K562 (cell line): ENCODE measurements around the gene NEK1. TPM values are rescaled to one million over a fixed set of nuclear protein-coding genes. Genes with fewer than 3 reads are reported as not detected.

Source experiments
- ATAC-seq: fragments of 200-7000 bp; cut with Tn5 transposase; 3 replicates; pipeline ENCODE4 v1.9.1; 2020; ENCODE audit warnings: moderate library complexity
- BruUV-seq: library from RNA; stranded (reverse); fragments of 400-500 nt; replicated peaks from 2 replicates; lab custom pipeline; 2021; lab: Mats Ljungman, UMichigan
- CTCF ChIA-PET: fragments of 300-600 bp; formaldehyde crosslinking; extraction: SDS; loops from one replicate; lab custom pipeline; 2021; ENCODE audit warnings: low intra/inter-chr PET ratio; lab: Yijun Ruan, JAX
- POLR2A ChIA-PET: fragments of 300-600, 350-650 bp; sonication (Branson Sonifier 250); formaldehyde crosslinking; extraction: SDS; loops from one replicate; lab custom pipeline; 2021; ENCODE audit warnings: antibody characterized with exemption, inconsistent platforms; lab: Yijun Ruan, JAX
- DNase-seq, 4 experiments: peaks; one replicate each; pipeline versions ENCODE4 v3.0.0 to v3.0.0-alpha.2; 2011 to 2018; ENCODE audit warnings: low spot score in 3 of 4, mixed read lengths in 3 of 4; ENCODE audit errors: extremely low read depth in 1 of 4
- FAIRE-seq: peaks from 2 replicates; lab custom pipeline; 2011; peaks lifted over from hg19 to GRCh38; lab: Jason Lieb, UNC
- H2AFZ ChIP-seq: 2 replicates; pipeline ENCODE4 v1.6.0; 2011; ENCODE audit warnings: low read depth, low read length, control low read depth, inconsistent platforms
- H3K27ac ChIP-seq: fragments of 200-600 bp; 3 replicates; pipeline ENCODE4 v1.8.0; 2011; ENCODE audit warnings: low read depth, mild to moderate bottlenecking, control low read depth, inconsistent platforms, low read length, moderate library complexity, mixed read lengths; ENCODE audit errors: extremely low read depth
- H3K27me3 ChIP-seq, 2 experiments: fragments of 300-600 bp in 1 of 2; 2 replicates in 1 of 2; 3 replicates in 1 of 2; pipeline versions ENCODE4 v1.6.0 to v1.8.0; 2011; ENCODE audit warnings: inconsistent platforms in 2 of 2, low read length in 2 of 2, mild to moderate bottlenecking in 1 of 2, mixed read lengths in 1 of 2, moderate library complexity in 1 of 2; ENCODE audit not compliant: control insufficient read depth in 2 of 2, insufficient read depth in 2 of 2
- H3K36me3 ChIP-seq: fragments of 300-600 bp; 3 replicates; pipeline ENCODE4 v1.8.0; 2011; ENCODE audit warnings: mild to moderate bottlenecking, low read length, inconsistent platforms; ENCODE audit not compliant: control insufficient read depth, insufficient read depth
- H3K4me1 ChIP-seq, 2 experiments: fragments of 200-600 bp in 1 of 2; replicated peaks in 1 of 2; 2 replicates in 1 of 2; 3 replicates in 1 of 2; pipeline versions ENCODE4 v1.5.1 to v1.8.0; 2011; ENCODE audit warnings: inconsistent platforms in 2 of 2, low read length in 2 of 2, mild to moderate bottlenecking in 1 of 2, mixed read lengths in 1 of 2, moderate library complexity in 1 of 2; ENCODE audit not compliant: control insufficient read depth in 2 of 2, insufficient read depth in 2 of 2
- H3K4me2 ChIP-seq: 2 replicates; pipeline ENCODE4 v1.6.1; 2011; ENCODE audit warnings: low read length, control low read depth, inconsistent platforms, mixed read lengths; ENCODE audit not compliant: insufficient read depth
- H3K4me3 ChIP-seq: fragments of 200-600 bp; sonication (generic), shearing (Covaris generic); 2 replicates; pipeline ENCODE4 v1.5.1; 2016; ENCODE audit warnings: control low read depth, inconsistent platforms
- H3K79me2 ChIP-seq: fragments of 200-600 bp; 3 replicates; pipeline ENCODE4 v1.8.0; 2011; ENCODE audit warnings: low read length, inconsistent platforms; ENCODE audit not compliant: control insufficient read depth, insufficient read depth
- H3K9ac ChIP-seq, 2 experiments: 2 replicates each; pipeline versions ENCODE4 v1.6.0 to v1.6.1; 2011; ENCODE audit warnings: low read depth in 2 of 2, low read length in 2 of 2, control low read depth in 1 of 2, inconsistent platforms in 1 of 2, mild to moderate bottlenecking in 1 of 2, mixed read lengths in 1 of 2; ENCODE audit not compliant: insufficient read depth in 1 of 2
- H3K9me1 ChIP-seq: one replicate; pipeline ENCODE4 v1.6.0; 2011; ENCODE audit warnings: inconsistent platforms, mild to moderate bottlenecking, low read length, moderate library complexity; ENCODE audit not compliant: control insufficient read depth, insufficient read depth
- H3K9me3 ChIP-seq: replicated peaks from 2 replicates; pipeline ENCODE4 v1.5.1; 2011; ENCODE audit warnings: low read depth, low read length, inconsistent platforms; ENCODE audit not compliant: control insufficient read depth, insufficient read depth
- H4K20me1 ChIP-seq: replicated peaks from 2 replicates; pipeline ENCODE4 v1.6.1; 2011; ENCODE audit warnings: low read length, inconsistent platforms, mixed read lengths; ENCODE audit not compliant: control insufficient read depth, insufficient read depth
- BCLAF1 ChIP-seq, 2 experiments: fragments of 450-650 bp in 1 of 2; IDR thresholded peaks; 2 replicates each; pipeline ENCODE4 v1.6.1; 2011 to 2017; ENCODE audit warnings: low read depth in 2 of 2, antibody characterized with exemption in 1 of 2, borderline replicate concordance in 1 of 2, low read length in 1 of 2, mild to moderate bottlenecking in 1 of 2, mixed read lengths in 1 of 2; ENCODE audit not compliant: control insufficient read depth in 1 of 2
- CHD1 ChIP-seq: fragments of 200-600 bp; sonication (generic); IDR thresholded peaks from one replicate; pipeline ENCODE4 v1.6.1; 2012; ENCODE audit warnings: mild to moderate bottlenecking, moderate library complexity, low read length, inconsistent platforms
- E2F8 ChIP-seq: fragments of 450-650 bp; IDR thresholded peaks from 2 replicates; pipeline ENCODE4 v1.7.1; 2018; ENCODE audit warnings: mild to moderate bottlenecking, low read depth; ENCODE audit not compliant: partially characterized antibody
- PURB ChIP-seq: sonication (generic); formaldehyde crosslinking; IDR thresholded peaks from 2 replicates; pipeline ENCODE4 v1.9.0; 2021; ENCODE audit warnings: low read depth, mild to moderate bottlenecking, missing genetic modification reagents
- ZFP1 ChIP-seq: fragments of 450-650 bp; formaldehyde crosslinking; IDR thresholded peaks from 2 replicates; pipeline ENCODE4 v1.4.0; 2020; ENCODE audit warnings: mild to moderate bottlenecking, mixed read lengths
- ZNF212 ChIP-seq: fragments of 450-650 bp; formaldehyde crosslinking; IDR thresholded peaks from 2 replicates; pipeline ENCODE4 v1.4.0; 2020; ENCODE audit warnings: mild to moderate bottlenecking
- ZNF318 ChIP-seq, 2 experiments: fragments of 450-650 bp; IDR thresholded peaks; 2 replicates each; pipeline ENCODE4 v1.6.1; 2016; ENCODE audit warnings: mild to moderate bottlenecking in 2 of 2, borderline replicate concordance in 1 of 2, low read depth in 1 of 2, moderate library complexity in 1 of 2
- WGBS: fragments of 100-300 bp; shearing (Covaris generic); methylation state at CpG from one replicate; pipeline ENCODE4 v1.1.6; 2016; ENCODE audit warnings: low coverage, mixed read lengths; ENCODE audit not compliant: insufficient coverage; ENCODE audit errors: missing lambda C conversion rate; 5-methylcytosine and 5-hydroxymethylcytosine counted together
- in situ Hi-C: fragments of 300-500 bp; cut with MboI; formaldehyde crosslinking; loops from 4 replicates; pipeline ENCODE4 v1.15.0; 2018; ENCODE audit warnings: inconsistent platforms, mixed read lengths
- intact Hi-C: fragments of 100-400 bp; cut with micrococcal nuclease; formaldehyde crosslinking; loops from 2 replicates; pipeline ENCODE4 v1.14.2; 2022
- polyA plus RNA-seq, 8 experiments: library from polyadenylated mRNA; depleted of rRNA in 4 of 8; stranded (reverse) in 5 of 8; unstranded in 3 of 8; fragments of >200 nt; fragmentation: Nextera tagmentation in 2 of 8; fragmentation: Illumina TruSeq in 1 of 8; extraction: Ambion mirVana in 2 of 8; extraction: Trizol in 1 of 8; gene quantifications; 2 replicates each; pipeline versions ENCODE4 v1.2.1 to v1.2.3, GENCODE V29; 2011 to 2014; ENCODE audit warnings: inconsistent platforms in 1 of 8, missing spikeins in 1 of 8
- total RNA-seq, 7 experiments: library from RNA; depleted of rRNA in 6 of 7; stranded (reverse); fragments of >200 nt in 6 of 7; fragmentation: Illumina TruSeq in 2 of 7; extraction: Trizol in 2 of 7; gene quantifications; 2 replicates each; pipeline versions ENCODE4 v1.2.1 to v1.2.3, GENCODE V29; 2011 to 2021; ENCODE audit warnings: low replicate concordance in 1 of 7

The NEK1 gene
- total and polyA plus RNA-seq, 9 of the 15 experiments (the other 6 are each of a cell fraction or from before 2014, with no cell fraction given), result 6.2 to 15.7 (median 10.3) TPM

- H3K9ac ChIP-seq, result no peak overlapping the region
- H3K27ac ChIP-seq, result no peak overlapping the region
- H3K79me2 ChIP-seq, result no peaks in the 10 kb centered on the region
- DNase-seq (no peak), ATAC-seq (no peak), FAIRE-seq (no peak)
- H2AFZ ChIP-seq, result no peak overlapping the region
- H3K9me1 ChIP-seq, result no peaks in the 10 kb centered on the region
- POLR2A ChIA-PET, result no interaction called here
- WGBS, result 33% methylated on average over 3 of the region's 3 CpGs
- no peaks in the 10 kb centered on the region for H3K27me3 ChIP-seq
- H3K4me2 ChIP-seq, result no peak overlapping the region
- H3K9me3 ChIP-seq, result no peaks in the 10 kb centered on the region
- in situ Hi-C loops (no loop called here), intact Hi-C loops (no loop called here)
- H4K20me1 ChIP-seq, result no peaks in the 10 kb centered on the region
- H3K4me1 ChIP-seq, result no peaks in the 10 kb centered on the region
- H3K4me3 ChIP-seq, result no peak overlapping the region
- H3K36me3 ChIP-seq, result peaks cover 7% of the 10 kb centered on the region; the same call in 2 of the 3 replicates
- CTCF ChIA-PET, result no interaction called here
- no TSS peak for BruUV-seq
- TF ChIP-seq CHD1 (no peak), ZFP1 (CRISPR knock-in tag) (no peak), ZNF212 (CRISPR knock-in tag) (no peak), BCLAF1 (IDR thresholded peaks at IDR 0.05; ENCODE audit: borderline replicate concordance in 1 of 2, control insufficient read depth in 1 of 2, low read depth in 2 of 2, low read length in 1 of 2) (no peak), PURB (CRISPR knock-in tag) (no peak), ZNF318 (IDR thresholded peaks at IDR 0.05; ENCODE audit: borderline replicate concordance in 1 of 2, low read depth in 1 of 2) (no peak), E2F8 (no peak)
Observed at GRCh38 chr4:169428376-169428775, 184.0 kb downstream of the NEK1 start.
